VCaP (cell line): ENCODE data around the gene CROT.

Experiments
- H3K27ac ChIP-seq: fragments of 450-650 bp; 2 replicates; pipeline ENCODE4 v1.5.1; 2017
- CTCF ChIP-seq: fragments of 450-650 bp; conservative IDR thresholded peaks from 2 replicates; pipeline ENCODE4 v1.5.1; 2017; ENCODE audit warnings: mild to moderate bottlenecking, moderate library complexity

The CROT gene

GRCh38 chr7:87344446-87344845 is 1.0 kb upstream of the CROT start:
- peak overlapping the region; percentile 96 for H3K27ac ChIP-seq
- no peak for TF ChIP-seq CTCF

- no peak for TF ChIP-seq CTCF
- H3K27ac ChIP-seq: peak overlapping the region; percentile 96
Measured at GRCh38 chr7:87345962-87346371, 503 bp downstream of the CROT start.

DNA sequence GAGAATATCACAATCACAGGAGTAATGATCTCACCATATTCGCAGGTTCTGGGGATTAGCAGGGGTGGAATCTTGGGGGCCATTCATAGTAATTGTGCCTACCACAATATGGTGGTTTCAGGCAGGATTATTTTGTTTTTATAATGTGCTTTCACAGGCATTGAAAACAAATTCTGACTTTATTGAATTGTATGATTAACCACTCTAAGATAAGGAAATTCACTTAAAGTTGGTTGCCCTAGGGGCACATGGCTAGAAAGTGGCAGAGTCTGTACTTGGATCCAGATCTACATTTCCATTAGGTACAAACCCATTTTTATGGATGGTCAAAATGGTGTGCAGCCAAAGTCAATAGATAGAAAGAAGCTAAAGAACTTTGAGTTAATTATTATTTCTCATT is 1.7 kb downstream of the CROT start:
- H3K27ac ChIP-seq: peak overlapping the region; percentile 96
- TF ChIP-seq CTCF: no peak

DNA sequence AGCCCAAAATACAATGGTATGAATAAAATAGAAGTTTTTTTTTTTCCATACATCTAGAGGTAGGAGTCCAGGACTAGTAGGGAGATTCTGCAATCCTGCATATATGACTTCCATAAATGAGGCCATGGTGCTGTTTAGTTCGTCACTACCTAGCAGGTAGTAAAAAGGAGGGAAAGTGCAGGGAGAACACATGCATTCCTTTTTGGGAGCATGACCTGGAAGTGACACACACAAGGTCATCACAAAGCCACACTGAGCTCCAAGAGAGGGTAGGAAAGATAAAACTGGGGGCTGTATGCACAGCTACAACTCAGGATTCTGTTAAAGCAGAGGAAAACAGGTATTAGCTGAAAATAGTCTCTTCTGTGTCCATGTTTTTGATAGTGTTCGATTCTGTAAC is 2.2 kb downstream of the CROT start:
- TF ChIP-seq CTCF: no peak
- H3K27ac ChIP-seq: peak overlapping the region; percentile 96

GRCh38 chr7:87354749-87355148 is 9.3 kb downstream of the CROT start:
- TF ChIP-seq CTCF: no peak
- H3K27ac ChIP-seq: no peak overlapping the region

GRCh38 chr7:87356448-87356847 is 11.0 kb downstream of the CROT start:
- no peak for TF ChIP-seq CTCF
- no peak overlapping the region for H3K27ac ChIP-seq

DNA sequence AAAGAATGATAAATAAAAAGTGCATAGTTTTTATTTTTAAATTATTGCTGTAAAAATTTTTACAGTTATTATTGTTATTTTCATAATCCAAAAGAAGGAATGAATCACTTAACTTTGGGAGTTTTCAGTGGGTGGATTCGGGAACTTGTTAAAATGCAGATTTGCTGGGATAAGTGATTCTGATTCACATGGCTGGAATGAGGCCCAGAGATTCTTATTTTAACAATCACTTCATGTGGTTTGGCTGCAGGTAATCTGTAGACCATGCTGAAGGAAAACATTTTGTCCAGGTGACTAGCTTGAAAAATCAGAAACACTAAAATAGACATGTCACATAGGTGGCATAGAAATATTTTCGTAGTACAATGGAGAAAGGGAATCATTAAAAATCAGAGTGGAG is 13.9 kb downstream of the CROT start:
- no peak for TF ChIP-seq CTCF
- H3K27ac ChIP-seq: no peak overlapping the region

DNA sequence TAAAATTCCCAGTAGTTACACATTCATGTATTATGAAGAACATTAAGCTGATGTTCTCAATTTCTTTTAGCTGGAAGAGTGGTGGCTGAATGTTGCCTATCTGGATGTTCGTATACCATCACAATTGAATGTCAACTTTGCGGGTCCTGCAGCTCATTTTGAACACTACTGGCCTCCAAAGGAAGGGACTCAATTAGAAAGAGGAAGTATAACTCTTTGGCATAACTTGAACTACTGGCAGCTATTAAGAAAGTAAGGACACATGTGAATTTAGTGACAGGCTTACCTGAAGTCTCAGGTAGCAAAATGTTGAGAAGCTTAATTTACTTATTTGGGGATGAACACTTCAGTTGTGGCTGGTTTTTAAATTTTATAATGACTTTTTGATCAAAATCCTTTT is 15.9 kb downstream of the CROT start:
- no peak for TF ChIP-seq CTCF
- H3K27ac ChIP-seq: no peak overlapping the region
